AG10803 (cell line): ENCODE results near the gene DOCK1.

Experiments used
- DNase-seq: peaks from one replicate; pipeline ENCODE4 v3.0.0; 2010; ENCODE audit warnings: low read depth
- H3K4me3 ChIP-seq: 2 replicates; pipeline ENCODE4 v1.5.1; 2011; ENCODE audit warnings: mild to moderate bottlenecking, low read length, control low read depth
- CTCF ChIP-seq: conservative IDR thresholded peaks from 2 replicates; pipeline ENCODE4 v1.5.1; 2011; ENCODE audit warnings: mild to moderate bottlenecking, low read length, control low read depth, inconsistent platforms

The DOCK1 gene

DNA sequence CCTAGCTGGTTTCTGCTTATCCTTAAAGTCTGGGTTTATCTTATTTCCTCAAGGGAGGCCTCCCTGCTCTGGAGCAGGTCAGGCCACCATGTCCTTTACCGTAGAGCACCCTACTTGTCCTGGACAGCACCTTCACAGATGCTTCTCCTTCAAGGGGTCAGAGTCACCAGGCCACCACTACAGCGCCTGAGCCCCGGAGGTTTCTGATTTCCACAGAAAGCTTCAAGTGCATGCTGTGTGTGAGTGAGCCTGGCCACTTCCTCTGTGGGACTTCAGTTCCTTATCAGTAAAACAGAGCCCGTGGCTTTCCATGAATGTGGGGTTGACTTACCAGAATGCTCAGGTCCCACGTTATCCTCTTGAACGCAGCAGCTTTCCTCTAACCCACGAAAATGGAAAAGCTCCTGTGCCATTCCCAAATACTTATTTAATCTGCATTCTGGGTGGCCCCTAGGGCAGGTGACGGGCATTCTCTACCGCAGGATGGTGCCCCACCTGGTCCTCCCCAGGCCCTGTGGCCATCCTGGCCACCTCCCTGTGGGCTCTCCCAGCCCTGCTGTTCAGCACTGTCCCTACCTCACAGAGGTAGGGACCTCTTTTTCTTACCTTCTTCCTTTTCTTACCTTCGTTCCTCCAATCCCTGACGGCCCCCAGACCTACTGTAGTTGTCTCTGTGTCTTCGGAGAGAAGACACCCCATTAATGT is 1.4 kb upstream of the DOCK1 start:
- DNase-seq, result no peak
- no peak overlapping the region for H3K4me3 ChIP-seq
- TF ChIP-seq CTCF, result no peak

DNA sequence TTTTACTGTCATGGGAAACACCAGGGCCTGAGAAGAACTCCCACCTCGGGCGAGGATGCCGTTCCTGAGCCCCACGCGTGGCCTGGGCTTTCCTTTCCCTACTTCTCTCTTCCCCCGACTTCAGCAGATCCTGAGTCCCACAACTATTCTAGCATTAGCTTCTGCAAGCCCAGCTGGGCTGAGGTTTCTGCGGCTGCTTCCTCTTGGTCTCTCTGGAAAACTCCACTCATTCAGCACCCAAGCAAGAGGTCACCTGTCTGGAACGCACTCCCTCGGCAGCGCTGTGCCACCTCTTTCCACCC is 761 bp upstream of the DOCK1 start:
- no peak for DNase-seq
- no peak for TF ChIP-seq CTCF
- H3K4me3 ChIP-seq, result peak overlapping the region; percentile 70

DNA sequence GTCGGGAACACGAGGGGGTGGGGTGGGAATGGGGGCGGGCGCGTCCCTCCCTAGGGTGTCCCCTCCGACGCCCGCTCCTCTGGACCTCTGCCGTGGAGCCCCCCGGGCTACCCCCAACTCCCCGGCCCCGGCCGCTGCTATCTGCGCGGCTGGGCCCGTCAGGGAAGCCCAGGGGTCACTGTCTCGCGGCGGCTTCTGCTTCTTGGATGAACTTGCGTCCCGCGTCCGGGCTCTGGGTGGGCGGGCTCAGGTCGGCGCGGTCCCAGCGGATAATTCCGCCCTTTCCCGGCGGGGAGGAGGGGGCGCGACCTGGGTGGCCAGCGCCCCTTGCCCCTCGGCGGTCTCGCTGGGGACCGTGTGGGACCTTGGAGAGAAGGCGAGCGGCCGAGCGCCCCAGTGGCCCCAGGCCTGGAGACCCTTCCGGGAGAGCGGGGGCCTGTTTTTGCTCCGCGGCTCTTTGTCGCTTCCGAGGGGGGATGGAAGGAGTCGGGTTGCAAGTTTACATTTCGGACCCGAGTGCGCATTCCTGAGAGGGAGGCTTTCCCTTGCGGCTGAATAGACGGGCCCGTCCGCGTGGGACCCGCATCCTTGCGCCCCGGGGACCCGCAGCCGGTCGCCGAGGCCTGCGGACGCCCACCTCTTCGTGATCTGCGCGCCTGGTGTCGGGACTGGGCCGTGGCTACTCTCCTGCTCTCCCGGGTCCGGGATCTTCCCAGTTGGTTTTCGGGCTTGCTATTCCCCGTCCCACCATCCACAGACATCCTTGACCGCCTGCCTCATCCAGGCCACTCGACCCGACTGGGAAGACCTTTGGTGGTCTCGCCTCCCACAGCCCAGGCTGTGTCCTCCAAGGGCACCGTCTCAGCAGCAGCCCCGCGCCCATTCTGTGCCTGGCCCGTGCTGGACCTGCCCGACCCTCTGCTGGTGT is 812 bp downstream of the DOCK1 start:
- no peak for TF ChIP-seq CTCF
- peak; percentile 40 for DNase-seq
- H3K4me3 ChIP-seq, result peak overlapping the region; percentile 70

DNA sequence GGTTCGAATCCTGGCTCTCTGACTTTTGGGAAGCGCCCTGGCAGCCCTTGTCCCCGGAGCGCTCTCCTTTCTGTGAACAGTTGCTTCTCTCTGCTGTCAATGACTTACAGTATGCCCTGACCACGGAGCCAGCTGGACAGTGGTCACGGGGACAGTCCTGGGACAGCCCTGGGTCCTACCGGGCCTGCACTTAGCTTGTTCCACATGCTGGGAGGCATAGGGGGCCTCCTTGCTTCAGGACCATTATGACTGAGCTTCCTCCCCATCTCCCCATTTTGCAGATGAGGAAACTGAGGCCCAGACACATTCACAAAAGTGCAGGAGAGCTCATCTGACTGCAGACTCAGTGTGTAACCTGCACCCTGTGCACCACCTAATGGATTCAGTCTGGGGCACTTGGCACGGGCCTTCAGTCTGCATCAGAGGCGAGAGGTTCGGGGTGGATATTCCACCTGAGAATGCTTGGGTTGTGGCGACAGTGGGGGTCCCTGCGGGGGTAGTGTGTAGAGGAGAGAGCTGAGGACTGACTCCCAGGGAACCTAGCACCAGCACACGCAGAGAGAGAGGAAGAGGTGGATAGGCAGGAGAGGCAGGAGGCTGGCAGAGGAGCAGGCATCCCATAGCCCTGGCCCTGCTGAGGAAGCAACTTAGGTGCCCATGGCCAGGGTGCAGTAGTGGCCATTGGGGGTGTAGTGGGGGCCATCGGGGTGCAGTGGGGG is 1.6 kb downstream of the DOCK1 start:
- peak overlapping the region; percentile 70 for H3K4me3 ChIP-seq
- TF ChIP-seq CTCF, result no peak
- DNase-seq, result no peak

GRCh38 chr10:126907423-126907970 is 2.3 kb downstream of the DOCK1 start:
- TF ChIP-seq CTCF, result 0 out of 2 replicates have a peak, but pooled peaks have one; percentile 5
- no peak for DNase-seq
- H3K4me3 ChIP-seq, result no peak overlapping the region

- no peak for DNase-seq
- H3K4me3 ChIP-seq, result no peak overlapping the region
- TF ChIP-seq CTCF, result no peak
Measured at GRCh38 chr10:126908225-126908624, 3.0 kb downstream of the DOCK1 start.
